ENCODE results near the gene HDAC7. TPM values are rescaled to one million over a fixed set of nuclear protein-coding genes. Genes with fewer than 3 reads are reported as not detected.

Gene HDAC7
- total and polyA plus RNA-seq, 2 experiments from 2014 or later: 19.0 to 41.2 TPM

DNA sequence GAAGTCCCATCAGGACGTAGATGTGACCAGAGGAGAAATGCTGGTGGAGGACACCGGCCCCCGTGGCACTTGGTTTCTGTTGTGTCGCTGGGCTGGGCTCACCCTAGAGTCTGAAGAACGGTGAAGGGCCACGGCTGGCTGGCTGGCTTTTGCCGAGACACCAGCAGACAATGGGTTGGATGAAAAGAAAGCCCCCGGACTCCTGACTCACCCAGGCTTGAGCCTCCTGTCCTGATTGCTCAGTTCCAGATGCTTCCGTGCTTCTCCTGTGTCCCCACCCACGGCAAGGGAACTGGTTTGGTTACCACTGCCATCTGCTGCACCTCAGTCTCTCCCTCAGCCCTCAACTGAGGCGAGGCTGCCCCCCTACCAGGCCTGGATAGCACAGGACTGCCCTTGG lies 84.1 kb downstream of the HDAC7 start:
- H3K36me3 ChIP-seq (replicated peaks; ENCODE audit: insufficient read depth, low read depth): no peaks in the 10 kb centered on the region
- H4K20me1 ChIP-seq (ENCODE audit: insufficient read depth, poor library complexity, severe bottlenecking): no peaks in the 10 kb centered on the region
- no peak overlapping the region for H3K4me2 ChIP-seq
- H3K79me2 ChIP-seq: no peaks in the 10 kb centered on the region
- H3K27me3 ChIP-seq: no peaks in the 10 kb centered on the region
- TF ChIP-seq, protein P1, sequence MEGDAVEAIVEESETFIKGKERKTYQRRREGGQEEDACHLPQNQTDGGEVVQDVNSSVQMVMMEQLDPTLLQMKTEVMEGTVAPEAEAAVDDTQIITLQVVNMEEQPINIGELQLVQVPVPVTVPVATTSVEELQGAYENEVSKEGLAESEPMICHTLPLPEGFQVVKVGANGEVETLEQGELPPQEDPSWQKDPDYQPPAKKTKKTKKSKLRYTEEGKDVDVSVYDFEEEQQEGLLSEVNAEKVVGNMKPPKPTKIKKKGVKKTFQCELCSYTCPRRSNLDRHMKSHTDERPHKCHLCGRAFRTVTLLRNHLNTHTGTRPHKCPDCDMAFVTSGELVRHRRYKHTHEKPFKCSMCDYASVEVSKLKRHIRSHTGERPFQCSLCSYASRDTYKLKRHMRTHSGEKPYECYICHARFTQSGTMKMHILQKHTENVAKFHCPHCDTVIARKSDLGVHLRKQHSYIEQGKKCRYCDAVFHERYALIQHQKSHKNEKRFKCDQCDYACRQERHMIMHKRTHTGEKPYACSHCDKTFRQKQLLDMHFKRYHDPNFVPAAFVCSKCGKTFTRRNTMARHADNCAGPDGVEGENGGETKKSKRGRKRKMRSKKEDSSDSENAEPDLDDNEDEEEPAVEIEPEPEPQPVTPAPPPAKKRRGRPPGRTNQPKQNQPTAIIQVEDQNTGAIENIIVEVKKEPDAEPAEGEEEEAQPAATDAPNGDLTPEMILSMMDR (IDR thresholded peaks at IDR 0.05; ENCODE audit: poor library complexity): no peak
- TF ChIP-seq EZH2phosphoT487 (IDR thresholded peaks at IDR 0.05; ENCODE audit: low read depth, severe bottlenecking, unreplicated experiment): no peak
- no peak for TF ChIP-seq EZH2 (IDR thresholded peaks at IDR 0.05; ENCODE audit: borderline replicate concordance)
- H3K27ac ChIP-seq: no peak overlapping the region
- DNase-seq (ENCODE audit: low spot score): no peak
- H3K9me2 ChIP-seq (replicated peaks; ENCODE audit: insufficient read depth): no peaks in the 10 kb centered on the region
- peaks cover 17% of the 10 kb centered on the region for H3K4me1 ChIP-seq (ENCODE audit: insufficient read depth)
- 86% methylated on average over 11 of the region's 11 CpGs for WGBS (ENCODE audit: low lambda C conversion rate, missing lambda C conversion rate)
- no peak overlapping the region for H2AFZ ChIP-seq
- H3K4me3 ChIP-seq: no peak overlapping the region
- H3K9me3 ChIP-seq (ENCODE audit: low read depth): no peaks in the 10 kb centered on the region

DNA sequence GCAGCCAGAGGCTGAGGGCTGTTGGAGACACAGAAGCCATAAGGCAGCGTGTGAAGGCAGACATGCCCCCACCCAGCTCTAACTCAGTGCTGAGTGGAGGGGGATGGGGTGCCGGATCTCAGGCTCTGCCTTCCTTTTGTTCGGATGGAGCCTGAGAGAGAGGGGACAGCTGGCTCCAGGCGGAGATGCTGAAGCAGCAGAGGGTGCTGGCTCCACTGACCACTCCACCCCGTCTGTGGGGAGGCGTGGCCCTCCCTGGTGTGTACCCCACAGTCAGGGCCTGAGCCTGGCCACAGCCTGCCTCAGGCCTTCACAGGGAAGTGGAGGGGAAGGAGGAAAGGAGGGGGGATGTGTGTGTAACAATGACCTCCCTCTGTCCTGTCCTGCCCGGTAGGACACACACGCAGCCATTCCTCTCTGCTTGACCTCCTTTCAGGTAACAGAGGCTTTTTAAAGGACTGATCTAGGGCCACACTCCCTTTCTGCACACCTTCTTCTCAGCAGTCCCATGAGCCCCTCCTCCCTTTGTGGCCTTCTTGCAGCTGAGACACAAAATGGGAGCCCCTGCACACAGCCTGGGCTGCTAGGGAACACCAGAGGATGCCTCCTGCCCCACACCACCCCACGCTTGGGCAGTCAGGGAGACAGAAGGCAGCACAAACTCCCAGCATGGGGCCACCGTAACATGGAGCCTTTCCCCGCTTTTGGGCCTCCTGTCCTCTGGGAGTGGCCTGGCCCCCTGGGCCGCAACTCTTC lies 84.8 kb downstream of the HDAC7 start:
- no peak for DNase-seq (ENCODE audit: low spot score)
- no peaks in the 10 kb centered on the region for H3K79me2 ChIP-seq
- 64% methylated on average over 12 of the region's 12 CpGs for WGBS (ENCODE audit: low lambda C conversion rate, missing lambda C conversion rate)
- no peak overlapping the region for H3K4me3 ChIP-seq
- H3K36me3 ChIP-seq (replicated peaks; ENCODE audit: insufficient read depth, low read depth): no peaks in the 10 kb centered on the region
- no peak overlapping the region for H3K27ac ChIP-seq
- peaks cover 17% of the 10 kb centered on the region for H3K4me1 ChIP-seq (ENCODE audit: insufficient read depth)
- no peak overlapping the region for H2AFZ ChIP-seq
- no peaks in the 10 kb centered on the region for H4K20me1 ChIP-seq (ENCODE audit: insufficient read depth, poor library complexity, severe bottlenecking)
- H3K9me3 ChIP-seq (ENCODE audit: low read depth): no peaks in the 10 kb centered on the region
- H3K27me3 ChIP-seq: no peaks in the 10 kb centered on the region
- no peak for TF ChIP-seq EZH2 (IDR thresholded peaks at IDR 0.05; ENCODE audit: borderline replicate concordance)
- TF ChIP-seq, protein P1 (IDR thresholded peaks at IDR 0.05; ENCODE audit: poor library complexity): no peak
- no peak for TF ChIP-seq EZH2phosphoT487 (IDR thresholded peaks at IDR 0.05; ENCODE audit: low read depth, severe bottlenecking, unreplicated experiment)
- no peak overlapping the region for H3K4me2 ChIP-seq
- no peaks in the 10 kb centered on the region for H3K9me2 ChIP-seq (replicated peaks; ENCODE audit: insufficient read depth)

DNA sequence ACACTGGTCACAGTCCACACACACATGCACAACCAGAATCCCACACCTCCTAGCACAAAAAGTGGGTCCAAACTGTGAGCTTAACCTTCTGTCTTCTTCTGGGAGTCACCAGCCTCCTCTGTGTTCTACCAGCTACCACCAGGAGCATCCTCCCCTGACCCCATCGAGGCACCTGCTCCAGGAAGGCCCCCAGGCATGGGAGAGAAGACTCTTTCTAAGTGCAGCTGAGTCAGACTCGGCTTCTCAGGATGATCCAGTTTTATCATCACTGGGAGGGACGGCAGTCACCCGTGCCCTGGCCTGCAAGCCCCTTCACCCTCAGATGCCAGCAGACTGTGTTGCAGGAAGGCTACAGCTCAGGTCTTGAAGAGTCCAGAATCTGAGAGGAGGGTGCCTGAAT lies 86.6 kb downstream of the HDAC7 start:
- 86% methylated on average over 4 of the region's 4 CpGs for WGBS (ENCODE audit: low lambda C conversion rate, missing lambda C conversion rate)
- Histone ChIP-seq H3K36me3 (replicated peaks; ENCODE audit: insufficient read depth, low read depth) (no peaks in the 10 kb centered on the region), H2AFZ (no peak overlapping the region), H3K27me3 (no peaks in the 10 kb centered on the region), H3K9me2 (replicated peaks; ENCODE audit: insufficient read depth) (no peaks in the 10 kb centered on the region), H3K4me2 (no peak overlapping the region), H3K4me3 (no peak overlapping the region), H3K79me2 (no peaks in the 10 kb centered on the region), H3K4me1 (ENCODE audit: insufficient read depth) (peaks cover 17% of the 10 kb centered on the region), H3K9me3 (ENCODE audit: low read depth) (no peaks in the 10 kb centered on the region), H4K20me1 (ENCODE audit: insufficient read depth, poor library complexity, severe bottlenecking) (no peaks in the 10 kb centered on the region), H3K27ac (no peak overlapping the region)
- no peak for DNase-seq (ENCODE audit: low spot score)
- TF ChIP-seq, protein P1 (IDR thresholded peaks at IDR 0.05; ENCODE audit: poor library complexity): no peak
- TF ChIP-seq EZH2phosphoT487 (IDR thresholded peaks at IDR 0.05; ENCODE audit: low read depth, severe bottlenecking, unreplicated experiment) (no peak), EZH2 (IDR thresholded peaks at IDR 0.05; ENCODE audit: borderline replicate concordance) (no peak)

Other genes with a start within 250 kb of the HDAC7 start
- 21.7 and 28.1 TPM in 2 replicates for gene RPAP3, start 113.9 kb downstream of the HDAC7 start, total RNA-seq
- 23.4 and 31.6 TPM in 2 replicates for gene RPAP3, start 113.9 kb downstream of the HDAC7 start, polyA plus RNA-seq
- gene ENDOU, start 94.4 kb downstream of the HDAC7 start, total RNA-seq: 0.30 and 1.8 TPM in 2 replicates
- gene ENDOU, start 94.4 kb downstream of the HDAC7 start, polyA plus RNA-seq: 1.0 TPM in 1 of 2 replicates, not detected in the other
- gene RAPGEF3, start 61.0 kb downstream of the HDAC7 start, total RNA-seq: 1.0 and 2.6 TPM in 2 replicates
- gene RAPGEF3, start 61.0 kb downstream of the HDAC7 start, polyA plus RNA-seq: 1.6 and 2.1 TPM in 2 replicates
- 11.2 and 13.0 TPM in 2 replicates for gene SLC48A1, start 46.7 kb downstream of the HDAC7 start, total RNA-seq
- 20.2 and 22.6 TPM in 2 replicates for gene SLC48A1, start 46.7 kb downstream of the HDAC7 start, polyA plus RNA-seq
- gene VDR, start 85.1 kb upstream of the HDAC7 start, total RNA-seq: 2.6 and 3.2 TPM in 2 replicates
- 4.9 and 6.1 TPM in 2 replicates for gene VDR, start 85.1 kb upstream of the HDAC7 start, polyA plus RNA-seq
- gene TMEM106C, start 143.7 kb upstream of the HDAC7 start, total RNA-seq: 113 and 124 TPM in 2 replicates
- 98.1 and 101 TPM in 2 replicates for gene TMEM106C, start 143.7 kb upstream of the HDAC7 start, polyA plus RNA-seq
- 32.7 and 52.5 TPM in 2 replicates for gene COL2A1, start 184.6 kb upstream of the HDAC7 start, total RNA-seq
- 43.8 and 57.9 TPM in 2 replicates for gene COL2A1, start 184.6 kb upstream of the HDAC7 start, polyA plus RNA-seq

All from hepatocyte (in vitro differentiated cells).